Keratinocyte (primary cell): ENCODE results near the gene ZFPM1. TPM values are rescaled to one million over a fixed set of nuclear protein-coding genes. Genes with fewer than 3 reads are reported as not detected.

ENCODE experiments used
- DNase-seq: peaks from one replicate; pipeline ENCODE4 v3.0.0-alpha.2; 2011; ENCODE audit warnings: low read depth, missing footprints, low spot score
- FAIRE-seq: peaks from 2 replicates; lab custom pipeline; 2011; peaks lifted over from hg19 to GRCh38; lab: Jason Lieb, UNC
- H2AFZ ChIP-seq: 2 replicates; pipeline ENCODE4 v1.6.0; 2012; ENCODE audit warnings: low read length, control low read depth, inconsistent platforms; ENCODE audit not compliant: control insufficient read depth
- H3K27ac ChIP-seq: 2 replicates; pipeline ENCODE4 v1.5.1; 2011; ENCODE audit warnings: low read length; ENCODE audit not compliant: control insufficient read depth, insufficient read depth
- H3K27me3 ChIP-seq: 3 replicates; pipeline ENCODE4 v1.6.0; 2011; ENCODE audit warnings: low read length; ENCODE audit not compliant: control insufficient read depth, insufficient read depth; ENCODE audit errors: extremely low read depth
- H3K36me3 ChIP-seq, 2 experiments: 2 replicates in 1 of 2; 3 replicates in 1 of 2; pipeline ENCODE4 v1.5.1; 2011; ENCODE audit warnings: low read length in 2 of 2, mild to moderate bottlenecking in 1 of 2; ENCODE audit not compliant: control insufficient read depth in 2 of 2, insufficient read depth in 2 of 2; ENCODE audit errors: extremely low read depth in 1 of 2
- H3K4me1 ChIP-seq: 3 replicates; pipeline ENCODE4 v1.5.1; 2011; ENCODE audit warnings: low read length; ENCODE audit not compliant: control insufficient read depth, insufficient read depth; ENCODE audit errors: extremely low read depth
- H3K4me2 ChIP-seq: 3 replicates; pipeline ENCODE4 v1.6.0; 2011; ENCODE audit warnings: low read depth, low read length; ENCODE audit not compliant: control insufficient read depth, insufficient read depth; ENCODE audit errors: extremely low read depth
- H3K4me3 ChIP-seq, 3 experiments: fragments of 200-600 bp in 1 of 3; sonication (generic) in 1 of 3; 2 replicates in 2 of 3; 3 replicates in 1 of 3; pipeline ENCODE4 v1.5.1; 2011 to 2016; ENCODE audit warnings: low read length in 3 of 3, mild to moderate bottlenecking in 3 of 3, control low read depth in 2 of 3, inconsistent platforms in 1 of 3, low read depth in 1 of 3, mixed read lengths in 1 of 3, mixed run types in 1 of 3, moderate library complexity in 1 of 3; ENCODE audit not compliant: control insufficient read depth in 2 of 3, insufficient read depth in 2 of 3; ENCODE audit errors: extremely low read depth in 1 of 3
- H3K79me2 ChIP-seq: 2 replicates; pipeline ENCODE4 v1.6.0; 2012; ENCODE audit warnings: low read length; ENCODE audit not compliant: control insufficient read depth, insufficient read depth
- H3K9ac ChIP-seq: 3 replicates; pipeline ENCODE4 v1.6.0; 2011; ENCODE audit warnings: low read length; ENCODE audit not compliant: control insufficient read depth, insufficient read depth; ENCODE audit errors: extremely low read depth
- H3K9me1 ChIP-seq: 3 replicates; pipeline ENCODE4 v1.6.0; 2011; ENCODE audit warnings: low read length; ENCODE audit not compliant: control insufficient read depth, insufficient read depth; ENCODE audit errors: extremely low read depth
- H3K9me3 ChIP-seq: 2 replicates; pipeline ENCODE4 v1.5.1; 2012; ENCODE audit warnings: low read depth, low read length; ENCODE audit not compliant: control insufficient read depth
- H4K20me1 ChIP-seq: 3 replicates; pipeline ENCODE4 v1.6.0; 2011; ENCODE audit warnings: low read length; ENCODE audit not compliant: control insufficient read depth, insufficient read depth; ENCODE audit errors: extremely low read depth
- EZH2 ChIP-seq: IDR thresholded peaks from one replicate; pipeline ENCODE4 v1.6.1; 2012; ENCODE audit warnings: inconsistent platforms, mild to moderate bottlenecking, low read length, moderate library complexity
- dilution Hi-C: fragments of 300-500 bp; cut with MboI; formaldehyde crosslinking; loops from one replicate; pipeline ENCODE4 v1.7.0; 2020; ENCODE audit warnings: low sequenced_read_pairs; ENCODE audit not compliant: extremely low pct_ligation_motif_present
- polyA plus RNA-seq, 5 experiments: library from polyadenylated mRNA; depleted of rRNA in 3 of 5; stranded (reverse) in 3 of 5; stranded (forward) in 1 of 5; unstranded in 1 of 5; fragments of >200 nt; gene quantifications; 1 replicate in 1 of 5; 2 replicates in 3 of 5; 3 replicates in 1 of 5; pipeline versions ENCODE4 v1.2.1 to v1.2.3, GENCODE V29; 2011 to 2012; ENCODE audit warnings: missing spikeins in 2 of 5, low read depth in 1 of 5, low replicate concordance in 1 of 5
- TF ChIP-seq, protein P1 (sequence below), 3 experiments: IDR thresholded peaks in 1 of 3; conservative IDR thresholded peaks in 1 of 3; optimal IDR thresholded peaks in 1 of 3; 2 replicates in 2 of 3; 3 replicates in 1 of 3; pipeline versions ENCODE3 to v1.5.1; 2011; ENCODE audit warnings: low read length in 3 of 3, mild to moderate bottlenecking in 3 of 3, moderate library complexity in 2 of 3, control low read depth in 1 of 3, inconsistent platforms in 1 of 3; ENCODE audit not compliant: insufficient read depth in 2 of 3; ENCODE audit errors: extremely low read depth in 1 of 3

The ZFPM1 gene
- polyA plus RNA-seq, 1 donor (not counting 4 experiments of a cell fraction or from before 2014, with no cell fraction given) = 0.42 TPM

GRCh38 chr16:88552815-88553214 lies 99.7 kb downstream of the ZFPM1 start:
- no peak for FAIRE-seq

DNA sequence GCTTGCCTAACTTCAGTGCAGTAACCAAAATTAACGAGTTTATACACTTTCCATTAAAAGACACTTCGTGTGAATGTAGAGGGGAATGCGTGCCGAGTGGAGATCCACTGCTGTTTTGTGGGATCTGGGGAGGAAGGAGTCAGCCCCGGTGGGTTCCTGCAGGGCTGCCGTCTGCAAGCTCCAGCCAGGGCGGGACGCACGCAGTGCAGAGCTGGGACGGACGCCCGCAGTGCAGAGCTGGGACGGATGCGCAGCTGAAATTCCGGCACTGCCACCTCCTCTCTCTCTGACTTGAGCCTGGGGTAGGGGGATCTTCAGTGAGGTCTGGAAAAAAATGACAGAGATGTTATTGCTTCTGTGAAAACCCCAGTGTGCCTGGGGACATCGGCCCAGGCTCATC lies 100.7 kb downstream of the ZFPM1 start:
- Histone ChIP-seq H2AFZ (no peak overlapping the region), H3K4me1 (no peaks in the 10 kb centered on the region), H3K79me2 (no peaks in the 10 kb centered on the region), H3K27me3 (peaks cover 31% of the 10 kb centered on the region), H3K4me3 (no peak overlapping the region), H3K4me2 (no peak overlapping the region), H3K9me1 (no peaks in the 10 kb centered on the region), H3K9me3 (no peaks in the 10 kb centered on the region), H3K36me3 (no peaks in the 10 kb centered on the region), H3K9ac (no peak overlapping the region), H4K20me1 (no peaks in the 10 kb centered on the region), H3K27ac (no peak overlapping the region)
- TF ChIP-seq, protein P1, sequence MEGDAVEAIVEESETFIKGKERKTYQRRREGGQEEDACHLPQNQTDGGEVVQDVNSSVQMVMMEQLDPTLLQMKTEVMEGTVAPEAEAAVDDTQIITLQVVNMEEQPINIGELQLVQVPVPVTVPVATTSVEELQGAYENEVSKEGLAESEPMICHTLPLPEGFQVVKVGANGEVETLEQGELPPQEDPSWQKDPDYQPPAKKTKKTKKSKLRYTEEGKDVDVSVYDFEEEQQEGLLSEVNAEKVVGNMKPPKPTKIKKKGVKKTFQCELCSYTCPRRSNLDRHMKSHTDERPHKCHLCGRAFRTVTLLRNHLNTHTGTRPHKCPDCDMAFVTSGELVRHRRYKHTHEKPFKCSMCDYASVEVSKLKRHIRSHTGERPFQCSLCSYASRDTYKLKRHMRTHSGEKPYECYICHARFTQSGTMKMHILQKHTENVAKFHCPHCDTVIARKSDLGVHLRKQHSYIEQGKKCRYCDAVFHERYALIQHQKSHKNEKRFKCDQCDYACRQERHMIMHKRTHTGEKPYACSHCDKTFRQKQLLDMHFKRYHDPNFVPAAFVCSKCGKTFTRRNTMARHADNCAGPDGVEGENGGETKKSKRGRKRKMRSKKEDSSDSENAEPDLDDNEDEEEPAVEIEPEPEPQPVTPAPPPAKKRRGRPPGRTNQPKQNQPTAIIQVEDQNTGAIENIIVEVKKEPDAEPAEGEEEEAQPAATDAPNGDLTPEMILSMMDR (optimal IDR thresholded peaks at IDR 0.05 in 1 of 3, IDR thresholded peaks at IDR 0.05 in 1 of 3, conservative IDR thresholded peaks at IDR 0.05 in 1 of 3; ENCODE audit: extremely low read depth in 1 of 3, insufficient read depth in 2 of 3, low read length in 3 of 3) = no peak
- no peak for TF ChIP-seq EZH2
- dilution Hi-C loops = no loop called here
- DNase-seq (no peak), FAIRE-seq (no peak)

More at GRCh38 chr16:88552815-88553214, 99.7 kb downstream of the ZFPM1 start:
- TF ChIP-seq, protein P1 (optimal IDR thresholded peaks at IDR 0.05 in 1 of 3, IDR thresholded peaks at IDR 0.05 in 1 of 3, conservative IDR thresholded peaks at IDR 0.05 in 1 of 3; ENCODE audit: extremely low read depth in 1 of 3, insufficient read depth in 2 of 3, low read length in 3 of 3) = no peak
- no peak for TF ChIP-seq EZH2
- H3K36me3 ChIP-seq = no peaks in the 10 kb centered on the region
- no peak overlapping the region for H3K9ac ChIP-seq
- no peaks in the 10 kb centered on the region for H3K79me2 ChIP-seq
- no peaks in the 10 kb centered on the region for H4K20me1 ChIP-seq
- dilution Hi-C loops = no loop called here
- DNase-seq = no peak
- no peaks in the 10 kb centered on the region for H3K9me3 ChIP-seq
- no peak overlapping the region for H3K27ac ChIP-seq
- peaks cover 34% of the 10 kb centered on the region for H3K27me3 ChIP-seq
- no peaks in the 10 kb centered on the region for H3K9me1 ChIP-seq
- no peak overlapping the region for H3K4me3 ChIP-seq
- H3K4me2 ChIP-seq = no peak overlapping the region
- H3K4me1 ChIP-seq = no peaks in the 10 kb centered on the region
- H2AFZ ChIP-seq = no peak overlapping the region
